HepG2 (cell line): Measurements from ENCODE around the gene TRIM28. TPM values are rescaled to one million over a fixed set of nuclear protein-coding genes. Genes with fewer than 3 reads are reported as not detected.

ENCODE experiments used
- AHDC1 ChIP-seq: sonication (generic); formaldehyde crosslinking; IDR thresholded peaks from 2 replicates; pipeline ENCODE4 v1.5.1; 2020; ENCODE audit warnings: mild to moderate bottlenecking, missing genetic modification reagents, borderline replicate concordance
- DNMT1 ChIP-seq: sonication (generic); formaldehyde crosslinking; IDR thresholded peaks from 2 replicates; pipeline ENCODE4 v1.5.1; 2020; ENCODE audit warnings: mild to moderate bottlenecking, missing genetic modification reagents
- HNF4A ChIP-seq: sonication (generic); formaldehyde crosslinking; IDR thresholded peaks from 2 replicates; pipeline ENCODE4 v1.4.0; 2020; ENCODE audit warnings: missing genetic modification reagents
- HNRNPLL ChIP-seq: fragments of 200-400 bp; formaldehyde crosslinking; IDR thresholded peaks from 2 replicates; pipeline ENCODE4 v1.6.1; 2017; ENCODE audit warnings: mild to moderate bottlenecking, low read depth, low read length; ENCODE audit not compliant: poor library complexity, severe bottlenecking
- KDM4B ChIP-seq: sonication (generic); formaldehyde crosslinking; IDR thresholded peaks from 2 replicates; pipeline ENCODE4 v1.4.0; 2020; ENCODE audit warnings: missing genetic modification reagents
- MAX ChIP-seq: IDR thresholded peaks from 2 replicates; pipeline ENCODE4 v1.6.1; 2012; ENCODE audit warnings: inconsistent platforms
- MYPOP ChIP-seq: sonication (generic); formaldehyde crosslinking; IDR thresholded peaks from 2 replicates; pipeline ENCODE4 v1.8.1; 2023; ENCODE audit warnings: mild to moderate bottlenecking, moderate library complexity, missing genetic modification reagents
- NFATC3 ChIP-seq: sonication (generic); formaldehyde crosslinking; IDR thresholded peaks from 2 replicates; pipeline ENCODE4 v1.5.1; 2020; ENCODE audit warnings: mild to moderate bottlenecking, missing genetic modification reagents
- PHF21A ChIP-seq: sonication (generic); formaldehyde crosslinking; IDR thresholded peaks from 2 replicates; pipeline ENCODE4 v1.5.0; 2020; ENCODE audit warnings: mild to moderate bottlenecking, missing genetic modification reagents
- PRDM4 ChIP-seq: sonication (generic); formaldehyde crosslinking; IDR thresholded peaks from 2 replicates; pipeline ENCODE4 v1.9.0; 2021; ENCODE audit warnings: missing genetic modification reagents, borderline replicate concordance
- RBM39 ChIP-seq: fragments of 200-400 bp; formaldehyde crosslinking; IDR thresholded peaks from one replicate; pipeline ENCODE4 v1.6.1; 2018; ENCODE audit warnings: antibody characterized with exemption, mild to moderate bottlenecking, low read depth, low read length; ENCODE audit not compliant: poor library complexity, severe bottlenecking
- SSRP1 ChIP-seq: IDR thresholded peaks from 2 replicates; pipeline ENCODE4 v1.6.1; 2016; ENCODE audit warnings: control low read depth
- YY1 ChIP-seq: IDR thresholded peaks from 2 replicates; pipeline ENCODE4 v1.6.1; 2011; ENCODE audit warnings: low read length, low read depth, moderate library complexity, mild to moderate bottlenecking; ENCODE audit not compliant: insufficient read depth, insufficient replicate concordance
- ZFP36L1 ChIP-seq: sonication (generic); formaldehyde crosslinking; IDR thresholded peaks from 2 replicates; pipeline ENCODE4 v1.8.0; 2022; ENCODE audit warnings: mild to moderate bottlenecking, missing genetic modification reagents, moderate library complexity
- ZNF138 ChIP-seq: sonication (generic); formaldehyde crosslinking; IDR thresholded peaks from 2 replicates; pipeline ENCODE4 v1.5.0; 2020; ENCODE audit warnings: mild to moderate bottlenecking, low read depth, missing genetic modification reagents
- ZNF251 ChIP-seq: sonication (generic); formaldehyde crosslinking; IDR thresholded peaks from 2 replicates; pipeline ENCODE4 v1.9.0; 2021; ENCODE audit warnings: mild to moderate bottlenecking, missing genetic modification reagents
- ZNF569 ChIP-seq: sonication (generic); formaldehyde crosslinking; IDR thresholded peaks from 2 replicates; pipeline ENCODE4 v1.5.0; 2020; ENCODE audit warnings: mild to moderate bottlenecking, missing genetic modification reagents, moderate library complexity, borderline replicate concordance
- ZNF780A ChIP-seq: sonication (generic); formaldehyde crosslinking; IDR thresholded peaks from 2 replicates; pipeline ENCODE4 v1.8.0; 2022; ENCODE audit warnings: mild to moderate bottlenecking, missing genetic modification reagents, moderate library complexity
- ZNF788 ChIP-seq: sonication (generic); formaldehyde crosslinking; IDR thresholded peaks from 2 replicates; pipeline ENCODE4 v1.5.0; 2020; ENCODE audit warnings: mild to moderate bottlenecking, missing genetic modification reagents, borderline replicate concordance
- ZSCAN22 ChIP-seq: sonication (generic); formaldehyde crosslinking; IDR thresholded peaks from 2 replicates; pipeline ENCODE4 v1.4.0; 2020; ENCODE audit warnings: mild to moderate bottlenecking, missing genetic modification reagents
- polyA plus RNA-seq, 8 experiments: library from polyadenylated mRNA; depleted of rRNA in 3 of 8; stranded (reverse) in 7 of 8; unstranded in 1 of 8; fragments of >200 nt; fragmentation: Illumina TruSeq in 4 of 8; extraction: Trizol in 4 of 8; gene quantifications; 2 replicates each; pipeline versions ENCODE4 v1.2.1 to v1.2.3, GENCODE V29; 2011 to 2016; ENCODE audit warnings: low read depth in 4 of 8, missing spikeins in 1 of 8, mixed read lengths in 1 of 8; ENCODE audit not compliant: insufficient read depth in 1 of 8
- total RNA-seq, 5 experiments: library from RNA; depleted of rRNA; stranded (reverse); fragments of >200 nt; fragmentation: Illumina TruSeq; extraction: Trizol; gene quantifications; 2 replicates each; pipeline ENCODE4 v1.2.3, GENCODE V29; 2016; ENCODE audit warnings: low read depth in 1 of 5

Gene TRIM28
- total and polyA plus RNA-seq, 2 of the 13 experiments (the other 11 are each of a cell fraction or from before 2014, with no cell fraction given): 361 to 439 TPM

GRCh38 chr19:58559275-58560006 is 15.6 kb downstream of the TRIM28 start (continued):
- TF ChIP-seq MYPOP (CRISPR knock-in tag) (0 out of 2 replicates have a peak, but pooled peaks have one; percentile 3), ZSCAN22 (peak; percentile 38; the same call in 1 of the 2 replicates), DNMT1 (no peak), ZNF780A (peak; percentile 12; the same call in 1 of the 2 replicates), ZNF251 (CRISPR knock-in tag) (no peak), ZNF569 (CRISPR knock-in tag) (0 out of 2 replicates have a peak, but pooled peaks have one; percentile 27), PHF21A (CRISPR knock-in tag) (no peak), NFATC3 (0 out of 2 replicates have a peak, but pooled peaks have one; percentile 1), ZNF138 (CRISPR knock-in tag) (0 out of 2 replicates have a peak, but pooled peaks have one; percentile 12), KDM4B (no peak), MAX (peak; percentile 97), HNF4A (CRISPR knock-in tag) (no peak), YY1 (peak; percentile 75), RBM39 (peak; percentile 10), PRDM4 (CRISPR knock-in tag) (no peak), ZFP36L1 (CRISPR knock-in tag) (no peak), SSRP1 (CRISPR knock-in tag) (peak; percentile 81; the same call in 1 of the 2 replicates), ZNF788 (peak; percentile 15; the same call in 1 of the 2 replicates), AHDC1 (CRISPR knock-in tag) (peak; percentile 41; the same call in 1 of the 2 replicates), HNRNPLL (peak; percentile 96)
